22Rv1 (cell line): Measurements from ENCODE around the gene ASPSCR1.

Source experiments
- ZFX ChIP-seq: fragments of 450-650 bp; IDR thresholded peaks from 2 replicates; pipeline ENCODE4 v1.6.1; 2017; ENCODE audit warnings: antibody characterized with exemption, borderline replicate concordance
- TF ChIP-seq, protein P1 (sequence below): fragments of 450-650 bp; IDR thresholded peaks from 2 replicates; pipeline ENCODE4 v1.5.1; 2017; ENCODE audit warnings: mild to moderate bottlenecking

- TF ChIP-seq, protein P1, sequence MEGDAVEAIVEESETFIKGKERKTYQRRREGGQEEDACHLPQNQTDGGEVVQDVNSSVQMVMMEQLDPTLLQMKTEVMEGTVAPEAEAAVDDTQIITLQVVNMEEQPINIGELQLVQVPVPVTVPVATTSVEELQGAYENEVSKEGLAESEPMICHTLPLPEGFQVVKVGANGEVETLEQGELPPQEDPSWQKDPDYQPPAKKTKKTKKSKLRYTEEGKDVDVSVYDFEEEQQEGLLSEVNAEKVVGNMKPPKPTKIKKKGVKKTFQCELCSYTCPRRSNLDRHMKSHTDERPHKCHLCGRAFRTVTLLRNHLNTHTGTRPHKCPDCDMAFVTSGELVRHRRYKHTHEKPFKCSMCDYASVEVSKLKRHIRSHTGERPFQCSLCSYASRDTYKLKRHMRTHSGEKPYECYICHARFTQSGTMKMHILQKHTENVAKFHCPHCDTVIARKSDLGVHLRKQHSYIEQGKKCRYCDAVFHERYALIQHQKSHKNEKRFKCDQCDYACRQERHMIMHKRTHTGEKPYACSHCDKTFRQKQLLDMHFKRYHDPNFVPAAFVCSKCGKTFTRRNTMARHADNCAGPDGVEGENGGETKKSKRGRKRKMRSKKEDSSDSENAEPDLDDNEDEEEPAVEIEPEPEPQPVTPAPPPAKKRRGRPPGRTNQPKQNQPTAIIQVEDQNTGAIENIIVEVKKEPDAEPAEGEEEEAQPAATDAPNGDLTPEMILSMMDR, result no peak
- TF ChIP-seq ZFX, result no peak
Measured at GRCh38 chr17:81933178-81933699, 44.2 kb upstream of the ASPSCR1 start.
